Fibroblast of villous mesenchyme (primary cell): Measurements from ENCODE around the gene PCDH12. TPM values are rescaled to one million over a fixed set of nuclear protein-coding genes. Genes with fewer than 3 reads are reported as not detected.

Experiments used
- DNase-seq: peaks from one replicate; pipeline ENCODE4 v3.0.0-alpha.2; 2010; ENCODE audit warnings: low read depth
- H3K4me3 ChIP-seq: 2 replicates; pipeline ENCODE4 v1.5.1; 2011; ENCODE audit warnings: low read depth, mild to moderate bottlenecking, low read length
- CTCF ChIP-seq: IDR thresholded peaks from 2 replicates; pipeline ENCODE4 v1.5.1; 2012; ENCODE audit warnings: low read depth, mild to moderate bottlenecking, low read length; ENCODE audit not compliant: insufficient read depth
- total RNA-seq: library from RNA; depleted of rRNA; stranded (reverse); fragments of >200 nt; gene quantifications from 2 replicates; pipeline ENCODE4 v1.2.3, GENCODE V29; 2012

Gene PCDH12
- total RNA-seq, 1 donor: under 0.01 TPM

GRCh38 chr5:141920771-141921170 is 37.2 kb downstream of the PCDH12 start:
- no peak for TF ChIP-seq CTCF
- no peak for DNase-seq
- H3K4me3 ChIP-seq: no peak overlapping the region

GRCh38 chr5:141919218-141920119 is 38.5 kb downstream of the PCDH12 start:
- no peak for TF ChIP-seq CTCF
- no peak for DNase-seq
- no peak overlapping the region for H3K4me3 ChIP-seq

GRCh38 chr5:141917760-141918159 is 40.2 kb downstream of the PCDH12 start:
- H3K4me3 ChIP-seq: no peak overlapping the region
- no peak for DNase-seq
- no peak for TF ChIP-seq CTCF

- no peak for TF ChIP-seq CTCF
- no peak for DNase-seq
- H3K4me3 ChIP-seq: no peak overlapping the region
Measured at GRCh38 chr5:141916522-141916921, 41.5 kb downstream of the PCDH12 start.

GRCh38 chr5:141915881-141916336 is 42.1 kb downstream of the PCDH12 start:
- TF ChIP-seq CTCF: no peak
- H3K4me3 ChIP-seq: no peak overlapping the region
- no peak for DNase-seq

GRCh38 chr5:141914797-141915196 is 43.2 kb downstream of the PCDH12 start:
- no peak for TF ChIP-seq CTCF
- H3K4me3 ChIP-seq: no peak overlapping the region
- DNase-seq: no peak
